IPS DF 19.7 (cell line): ENCODE data around the gene TIAM1.

Experiments
- DNase-seq: peaks from one replicate; pipeline ENCODE4 v3.0.0-alpha.2; 2013; ENCODE audit warnings: low read depth, low spot score

The TIAM1 gene

GRCh38 chr21:31354604-31355443 is 10.8 kb upstream of the TIAM1 start:
- DNase-seq: no peak

GRCh38 chr21:31354122-31354521 is 10.1 kb upstream of the TIAM1 start:
- DNase-seq: no peak

- DNase-seq: no peak
Observed at GRCh38 chr21:31352836-31353235, 8.8 kb upstream of the TIAM1 start.

GRCh38 chr21:31351960-31352359 is 7.9 kb upstream of the TIAM1 start:
- no peak for DNase-seq

GRCh38 chr21:31351438-31351837 is 7.4 kb upstream of the TIAM1 start:
- no peak for DNase-seq

GRCh38 chr21:31349208-31349607 is 5.1 kb upstream of the TIAM1 start:
- DNase-seq: no peak

- no peak for DNase-seq
Observed at GRCh38 chr21:31348188-31348587, 4.1 kb upstream of the TIAM1 start.

GRCh38 chr21:31347435-31348032 is 3.5 kb upstream of the TIAM1 start:
- no peak for DNase-seq

GRCh38 chr21:31346256-31346821 is 2.3 kb upstream of the TIAM1 start:
- no peak for DNase-seq

GRCh38 chr21:31345136-31345535 is 1.1 kb upstream of the TIAM1 start:
- DNase-seq: no peak

GRCh38 chr21:31343030-31343510 is 991 bp downstream of the TIAM1 start:
- no peak for DNase-seq

GRCh38 chr21:31342348-31342747 is 1.7 kb downstream of the TIAM1 start:
- no peak for DNase-seq

- DNase-seq: no peak
Observed at GRCh38 chr21:31340942-31341487, 3.0 kb downstream of the TIAM1 start.

GRCh38 chr21:31340514-31340913 is 3.5 kb downstream of the TIAM1 start:
- DNase-seq: no peak

- no peak for DNase-seq
Observed at GRCh38 chr21:31339721-31340120, 4.3 kb downstream of the TIAM1 start.

- no peak for DNase-seq
Observed at GRCh38 chr21:31338908-31339368, 5.1 kb downstream of the TIAM1 start.

GRCh38 chr21:31337996-31338907 is 5.8 kb downstream of the TIAM1 start:
- no peak for DNase-seq

GRCh38 chr21:31337086-31337485 is 7.0 kb downstream of the TIAM1 start:
- no peak for DNase-seq

GRCh38 chr21:31336739-31337040 is 7.4 kb downstream of the TIAM1 start:
- no peak for DNase-seq

GRCh38 chr21:31335957-31336738 is 7.9 kb downstream of the TIAM1 start:
- no peak for DNase-seq

GRCh38 chr21:31334648-31335121 is 9.4 kb downstream of the TIAM1 start:
- no peak for DNase-seq
